ENCODE results near the gene NPAS3. TPM values are rescaled to one million over a fixed set of nuclear protein-coding genes. Genes with fewer than 3 reads are reported as not detected.

NPAS3 gene
- total RNA-seq, 3 donors from 2014 or later, result 0.26 TPM; not detected in 2

DNA sequence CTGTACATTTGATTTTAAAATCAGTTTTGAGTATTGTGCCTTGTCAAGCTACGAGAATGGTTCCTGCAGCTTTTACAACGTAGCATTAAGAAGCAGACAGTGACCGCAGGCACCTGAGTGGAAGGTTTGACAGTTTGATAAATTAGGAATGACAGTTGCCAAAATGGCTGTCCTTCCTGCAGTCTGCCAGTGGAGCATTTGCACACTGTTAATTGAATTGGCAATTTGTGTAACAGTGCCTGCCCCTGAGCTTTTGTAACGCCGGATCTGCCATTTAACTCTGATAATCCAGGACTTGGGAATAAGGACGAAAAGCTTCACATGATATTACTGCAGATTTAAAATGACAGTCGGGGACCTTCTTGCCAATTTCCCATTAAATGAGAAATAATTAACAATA is 385.3 kb downstream of the NPAS3 start:
- Mint-ChIP-seq H3K4me3 (no peak overlapping the region), H3K27me3 (ENCODE audit: low read depth) (no peaks in the 10 kb centered on the region), H3K9me3 (peaks cover 5% of the 10 kb centered on the region), H3K36me3 (ENCODE audit: insufficient read depth) (no peaks in the 10 kb centered on the region), H3K4me1 (ENCODE audit: low read depth) (no peaks in the 10 kb centered on the region)
- DNase-seq (no peak), ATAC-seq (no peak)

DNA sequence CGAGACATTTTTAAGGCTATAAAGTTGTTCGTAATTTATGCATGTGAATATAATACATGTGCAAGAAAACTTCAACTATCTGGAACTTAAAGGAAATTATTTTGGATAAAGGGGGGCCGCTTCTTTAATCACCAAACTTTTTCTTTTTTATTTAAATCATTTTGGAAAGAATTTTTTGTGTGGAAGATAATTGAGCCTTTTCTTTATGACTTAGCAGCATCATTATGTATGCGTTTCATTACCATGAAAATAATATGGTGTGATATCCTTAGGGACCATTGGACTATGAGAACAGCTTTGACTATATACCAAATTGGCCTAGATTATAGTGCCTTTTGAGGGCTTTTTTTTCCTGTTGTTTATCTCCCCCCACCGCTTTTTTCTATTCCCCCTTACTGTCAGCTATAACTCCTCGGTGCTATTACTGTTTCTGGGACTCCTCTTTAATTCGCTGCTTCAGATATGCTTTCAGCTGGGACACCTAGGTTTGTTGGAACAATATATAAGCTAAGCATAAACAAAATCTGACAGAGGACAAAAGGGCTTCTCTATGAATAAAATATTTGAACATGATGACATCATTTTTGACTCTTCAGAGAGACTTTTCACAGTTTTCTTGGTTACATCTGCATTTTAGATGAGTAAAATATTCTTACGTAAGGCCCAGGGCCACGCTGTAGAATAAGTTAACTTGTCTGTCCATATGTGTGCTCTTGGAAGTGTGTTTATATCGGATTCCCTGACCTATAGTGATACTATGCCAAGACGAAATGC is 392.7 kb downstream of the NPAS3 start:
- no peaks in the 10 kb centered on the region for H3K4me1 Mint-ChIP-seq (ENCODE audit: low read depth)
- H3K9me3 Mint-ChIP-seq, result peaks cover 4% of the 10 kb centered on the region
- DNase-seq, result no peak
- no peak for ATAC-seq
- H3K36me3 Mint-ChIP-seq (ENCODE audit: insufficient read depth), result no peaks in the 10 kb centered on the region
- H3K4me3 Mint-ChIP-seq, result no peak overlapping the region
- no peaks in the 10 kb centered on the region for H3K27me3 Mint-ChIP-seq (ENCODE audit: low read depth)

DNA sequence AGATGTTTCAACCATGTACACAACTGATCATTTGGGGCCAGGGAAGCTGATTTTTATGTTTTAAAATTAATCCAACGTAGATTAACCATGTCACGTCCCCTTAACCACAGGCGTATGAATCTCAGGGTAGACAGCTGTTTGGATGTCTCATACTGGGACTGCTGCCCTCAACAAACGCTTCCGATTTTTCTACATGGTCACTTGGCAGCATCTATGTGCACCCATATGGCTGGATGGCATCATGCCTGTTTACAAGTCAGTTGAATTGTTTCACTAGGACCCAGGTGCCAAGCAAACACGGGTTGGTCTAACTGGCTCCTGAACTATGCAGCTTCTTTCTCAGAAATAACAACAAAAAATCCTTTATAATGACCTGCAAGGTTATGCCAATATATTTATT is 393.8 kb downstream of the NPAS3 start:
- H3K36me3 Mint-ChIP-seq (ENCODE audit: insufficient read depth), result no peaks in the 10 kb centered on the region
- DNase-seq, result no peak
- H3K4me3 Mint-ChIP-seq, result no peak overlapping the region
- no peak for ATAC-seq
- peaks cover 8% of the 10 kb centered on the region for H3K9me3 Mint-ChIP-seq
- H3K4me1 Mint-ChIP-seq (ENCODE audit: low read depth), result no peaks in the 10 kb centered on the region
- H3K27me3 Mint-ChIP-seq (ENCODE audit: low read depth), result no peaks in the 10 kb centered on the region

- no peaks in the 10 kb centered on the region for H3K36me3 Mint-ChIP-seq (ENCODE audit: insufficient read depth)
Measured at GRCh38 chr14:33335366-33335765, 396.7 kb downstream of the NPAS3 start.

GRCh38 chr14:33342299-33342974 is 403.8 kb downstream of the NPAS3 start:
- ATAC-seq (no peak), DNase-seq (no peak)
- Mint-ChIP-seq H3K4me1 (ENCODE audit: low read depth) (no peaks in the 10 kb centered on the region), H3K27me3 (ENCODE audit: low read depth) (no peaks in the 10 kb centered on the region), H3K36me3 (ENCODE audit: insufficient read depth) (no peaks in the 10 kb centered on the region), H3K9me3 (peaks cover 4% of the 10 kb centered on the region), H3K4me3 (no peak overlapping the region)

More at GRCh38 chr14:33335366-33335765, 396.7 kb downstream of the NPAS3 start:
- DNase-seq, result no peak
- no peak for ATAC-seq
- H3K9me3 Mint-ChIP-seq, result peaks cover 8% of the 10 kb centered on the region
- H3K4me3 Mint-ChIP-seq, result no peak overlapping the region
- H3K27me3 Mint-ChIP-seq (ENCODE audit: low read depth), result no peaks in the 10 kb centered on the region
- H3K4me1 Mint-ChIP-seq (ENCODE audit: low read depth), result no peaks in the 10 kb centered on the region

GRCh38 chr14:33343016-33343415 is 404.3 kb downstream of the NPAS3 start:
- Mint-ChIP-seq H3K36me3 (ENCODE audit: insufficient read depth) (no peaks in the 10 kb centered on the region), H3K27me3 (ENCODE audit: low read depth) (no peaks in the 10 kb centered on the region), H3K4me1 (ENCODE audit: low read depth) (no peaks in the 10 kb centered on the region), H3K4me3 (no peak overlapping the region), H3K9me3 (peaks cover 4% of the 10 kb centered on the region)
- ATAC-seq (no peak), DNase-seq (no peak)

DNA sequence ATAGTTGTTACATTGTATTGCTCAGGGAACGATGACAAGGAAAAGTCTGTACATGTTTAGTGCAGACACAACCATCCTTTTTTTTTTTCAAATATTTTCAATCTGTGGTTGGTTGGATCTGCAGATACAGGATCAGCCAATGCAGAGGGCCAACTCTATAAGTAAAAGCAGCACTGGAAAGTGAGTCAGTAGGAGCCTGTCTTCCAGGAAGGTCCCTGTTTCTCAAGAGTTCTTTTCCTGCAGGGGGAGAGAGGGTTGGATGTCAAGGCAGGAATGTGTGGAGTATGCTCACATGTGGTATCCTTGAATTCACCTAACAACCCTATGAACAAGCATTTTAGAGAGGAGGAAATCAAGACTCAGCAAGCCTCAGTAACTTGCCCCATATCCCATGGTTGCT is 409.1 kb downstream of the NPAS3 start:
- ATAC-seq, result no peak
- no peaks in the 10 kb centered on the region for H3K36me3 Mint-ChIP-seq (ENCODE audit: insufficient read depth)
- H3K27me3 Mint-ChIP-seq (ENCODE audit: low read depth), result no peaks in the 10 kb centered on the region
- H3K4me3 Mint-ChIP-seq, result no peak overlapping the region
- peaks cover 1% of the 10 kb centered on the region for H3K9me3 Mint-ChIP-seq
- no peaks in the 10 kb centered on the region for H3K4me1 Mint-ChIP-seq (ENCODE audit: low read depth)
- no peak for DNase-seq

DNA sequence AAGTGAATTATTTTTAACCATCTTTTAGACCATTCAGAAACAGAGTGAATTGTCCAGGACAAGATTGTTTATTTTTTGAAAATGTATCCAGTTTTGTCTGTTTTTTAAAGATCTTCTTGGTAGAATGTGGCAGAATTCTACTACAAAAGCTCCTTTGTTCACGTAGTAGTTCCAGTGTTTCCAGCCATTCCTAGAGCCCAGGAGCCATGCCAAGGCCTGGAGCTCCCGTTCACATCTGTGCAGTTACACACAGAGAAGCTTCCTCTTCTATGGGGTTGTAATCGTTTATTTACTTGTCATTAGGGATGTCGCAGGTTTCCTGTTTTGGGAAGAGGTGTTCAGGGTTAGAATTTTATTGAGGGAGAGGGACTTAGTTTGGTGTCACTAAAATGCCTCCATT is 409.8 kb downstream of the NPAS3 start:
- Mint-ChIP-seq H3K9me3 (no peaks in the 10 kb centered on the region), H3K27me3 (ENCODE audit: low read depth) (no peaks in the 10 kb centered on the region), H3K4me1 (ENCODE audit: low read depth) (no peaks in the 10 kb centered on the region), H3K4me3 (no peak overlapping the region), H3K36me3 (ENCODE audit: insufficient read depth) (no peaks in the 10 kb centered on the region)
- no peak for ATAC-seq
- no peak for DNase-seq

GRCh38 chr14:33349871-33350270 is 411.2 kb downstream of the NPAS3 start:
- no peaks in the 10 kb centered on the region for H3K27me3 Mint-ChIP-seq (ENCODE audit: low read depth)
- ATAC-seq, result no peak
- H3K9me3 Mint-ChIP-seq, result no peaks in the 10 kb centered on the region
- no peaks in the 10 kb centered on the region for H3K4me1 Mint-ChIP-seq (ENCODE audit: low read depth)
- no peaks in the 10 kb centered on the region for H3K36me3 Mint-ChIP-seq (ENCODE audit: insufficient read depth)
- DNase-seq, result no peak
- no peak overlapping the region for H3K4me3 Mint-ChIP-seq

GRCh38 chr14:33350366-33350990 is 411.8 kb downstream of the NPAS3 start:
- no peaks in the 10 kb centered on the region for H3K36me3 Mint-ChIP-seq (ENCODE audit: insufficient read depth)
- H3K9me3 Mint-ChIP-seq, result no peaks in the 10 kb centered on the region
- no peaks in the 10 kb centered on the region for H3K27me3 Mint-ChIP-seq (ENCODE audit: low read depth)
- ATAC-seq (no peak), DNase-seq (no peak)
- H3K4me1 Mint-ChIP-seq (ENCODE audit: low read depth), result no peaks in the 10 kb centered on the region
- no peak overlapping the region for H3K4me3 Mint-ChIP-seq

DNA sequence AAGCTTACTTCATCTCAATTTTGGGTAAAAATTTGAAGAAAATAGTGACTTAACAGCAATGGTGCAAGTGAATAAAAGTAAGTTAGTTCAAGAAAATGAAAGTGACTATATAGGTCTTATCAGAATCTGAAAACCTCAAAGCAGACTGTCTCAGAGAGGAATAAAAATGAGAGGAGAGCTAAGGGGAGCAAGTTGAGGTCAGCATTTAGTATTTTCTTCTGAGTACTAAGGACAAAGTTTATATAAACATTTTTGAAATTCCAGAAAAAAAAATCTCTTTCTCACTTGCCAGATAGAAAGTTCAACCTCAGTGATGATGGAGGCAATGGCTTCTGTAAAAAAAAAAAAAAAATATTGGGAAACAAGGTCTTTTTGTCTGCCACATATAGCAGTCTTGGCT is 414.1 kb downstream of the NPAS3 start:
- Mint-ChIP-seq H3K4me1 (ENCODE audit: low read depth) (no peaks in the 10 kb centered on the region), H3K36me3 (ENCODE audit: insufficient read depth) (no peaks in the 10 kb centered on the region), H3K9me3 (no peaks in the 10 kb centered on the region), H3K27me3 (ENCODE audit: low read depth) (no peaks in the 10 kb centered on the region), H3K4me3 (no peak overlapping the region)
- ATAC-seq (no peak), DNase-seq (no peak)

DNA sequence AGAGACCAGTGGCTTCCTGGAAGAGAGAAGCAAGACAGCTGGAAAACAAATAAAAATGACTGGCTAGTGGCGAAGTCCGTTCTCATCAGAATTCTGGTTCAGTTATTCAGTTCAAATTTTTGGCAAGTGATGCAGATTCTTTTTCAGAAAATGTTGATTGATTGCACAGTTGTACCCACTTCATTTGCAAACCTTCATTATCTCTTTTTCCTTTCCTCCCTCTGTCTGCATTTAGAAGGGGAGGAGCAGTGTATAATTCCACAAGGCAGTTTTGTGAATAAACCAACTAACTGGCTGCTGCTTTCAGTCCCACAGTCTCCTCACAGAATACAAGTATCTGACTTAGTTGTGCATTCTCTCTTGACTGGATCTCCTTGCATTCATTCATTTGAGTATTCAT is 417.5 kb downstream of the NPAS3 start:
- Mint-ChIP-seq H3K9me3 (no peaks in the 10 kb centered on the region), H3K4me1 (ENCODE audit: low read depth) (no peaks in the 10 kb centered on the region), H3K27me3 (ENCODE audit: low read depth) (no peaks in the 10 kb centered on the region), H3K4me3 (no peak overlapping the region), H3K36me3 (ENCODE audit: insufficient read depth) (no peaks in the 10 kb centered on the region)
- no peak for DNase-seq
- ATAC-seq, result no peak

GRCh38 chr14:33357225-33358010 is 418.7 kb downstream of the NPAS3 start:
- ATAC-seq (no peak), DNase-seq (no peak)
- Mint-ChIP-seq H3K4me1 (ENCODE audit: low read depth) (no peaks in the 10 kb centered on the region), H3K4me3 (no peak overlapping the region), H3K9me3 (no peaks in the 10 kb centered on the region), H3K27me3 (ENCODE audit: low read depth) (no peaks in the 10 kb centered on the region), H3K36me3 (ENCODE audit: insufficient read depth) (no peaks in the 10 kb centered on the region)

DNA sequence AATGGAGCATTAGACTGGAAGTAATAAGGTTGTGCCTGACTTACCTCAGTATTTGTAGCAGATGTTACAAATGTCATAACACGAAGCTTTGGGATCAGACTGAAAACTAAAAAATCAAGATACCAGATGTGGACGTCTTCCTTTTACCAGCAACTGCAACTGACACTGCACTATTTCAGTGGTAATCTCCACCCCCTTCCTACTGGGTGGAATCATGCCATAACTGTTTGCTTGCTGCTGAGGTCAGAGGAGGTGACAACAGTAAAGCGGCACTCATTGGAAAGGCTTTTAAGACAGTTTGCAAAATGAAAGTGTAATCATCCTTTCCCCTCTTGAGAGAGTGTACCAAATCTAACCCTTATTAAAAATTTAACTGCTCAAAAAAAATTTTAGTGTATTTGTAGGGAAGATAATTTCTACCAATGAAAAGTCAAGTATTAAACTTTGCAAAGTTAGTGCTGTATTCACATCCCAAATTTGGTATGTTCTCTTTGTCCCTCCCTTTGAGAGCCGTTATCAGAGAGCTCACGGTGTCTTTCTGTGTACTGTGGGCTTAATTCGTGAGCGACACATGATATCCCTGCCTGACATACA is 420.7 kb downstream of the NPAS3 start:
- Mint-ChIP-seq H3K36me3 (ENCODE audit: insufficient read depth) (no peaks in the 10 kb centered on the region), H3K27me3 (ENCODE audit: low read depth) (no peaks in the 10 kb centered on the region), H3K4me1 (ENCODE audit: low read depth) (no peaks in the 10 kb centered on the region), H3K4me3 (no peak overlapping the region), H3K9me3 (no peaks in the 10 kb centered on the region)
- DNase-seq, result no peak
- no peak for ATAC-seq

Data from activated T-cell treated with anti-CD3 and anti-CD28 coated beads, Interleukin-2, amount 50 U/mL, for 4 hours (primary cell).